Activated CD4-positive, alpha-beta T cell treated with anti-CD3 and anti-CD28 coated beads, Interleukin-2, amount 50 U/mL, for 24 hours (primary cell): ENCODE measurements around the gene TBPL2.
"Not testable (repeated sequence)": the region's sequence is repeated elsewhere in the genome, so short reads cannot be mapped to it uniquely, and the experiment has no call there.

Experiments
- DNase-seq, 2 donors: peaks; one replicate each; pipeline ENCODE4 v3.0.0-alpha.2; 2020; ENCODE audit warnings: low read depth in 1 of 2, low spot score in 1 of 2

The TBPL2 gene

DNA sequence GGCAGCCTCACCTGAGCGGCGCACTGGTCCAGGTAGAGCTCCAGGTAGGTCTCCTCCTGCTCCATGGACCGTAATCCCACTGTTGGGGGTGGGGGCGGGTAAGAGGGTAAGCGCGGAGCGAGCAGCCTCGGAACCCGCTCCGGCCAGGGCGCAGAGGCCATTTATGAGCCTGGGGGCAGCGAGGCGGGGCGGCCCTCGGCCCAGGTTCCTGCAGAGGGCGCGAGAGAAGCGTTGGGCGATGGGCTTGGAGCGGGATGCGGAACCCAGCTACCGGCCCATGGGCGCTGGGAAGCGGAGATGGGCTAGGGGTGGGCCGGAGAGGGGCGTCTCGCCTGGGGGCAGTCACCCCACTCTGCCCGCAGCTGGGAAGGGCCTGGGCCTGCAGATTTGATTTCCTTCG lies at the start of gene TBPL2:
Gene TBPL2, minus strand, starts transcription at position 232 of the 400 bp plus-strand sequence. Its CDS starts 167 bp downstream, at position 65.
- DNase-seq, result no peak

DNA sequence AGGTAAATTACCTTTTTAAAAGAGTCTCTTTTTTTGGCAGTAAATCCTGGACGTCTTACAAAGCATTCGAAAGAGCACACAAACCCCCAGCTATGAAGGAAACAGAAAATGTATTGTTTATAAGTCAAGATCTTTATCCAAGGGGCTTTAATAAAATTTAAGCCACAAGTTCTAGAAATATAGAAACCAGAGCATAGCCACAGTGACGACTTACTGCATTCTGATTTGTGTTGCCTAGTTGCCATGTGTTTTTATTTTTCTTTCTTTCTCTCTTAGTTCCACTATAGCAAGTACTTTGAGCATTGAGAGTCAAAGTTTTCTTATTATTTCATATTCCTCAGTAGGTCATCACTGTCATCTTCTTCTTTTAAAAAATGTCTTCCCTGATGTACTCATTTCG lies 47.8 kb upstream of the TBPL2 start:
- no peak for DNase-seq

DNA sequence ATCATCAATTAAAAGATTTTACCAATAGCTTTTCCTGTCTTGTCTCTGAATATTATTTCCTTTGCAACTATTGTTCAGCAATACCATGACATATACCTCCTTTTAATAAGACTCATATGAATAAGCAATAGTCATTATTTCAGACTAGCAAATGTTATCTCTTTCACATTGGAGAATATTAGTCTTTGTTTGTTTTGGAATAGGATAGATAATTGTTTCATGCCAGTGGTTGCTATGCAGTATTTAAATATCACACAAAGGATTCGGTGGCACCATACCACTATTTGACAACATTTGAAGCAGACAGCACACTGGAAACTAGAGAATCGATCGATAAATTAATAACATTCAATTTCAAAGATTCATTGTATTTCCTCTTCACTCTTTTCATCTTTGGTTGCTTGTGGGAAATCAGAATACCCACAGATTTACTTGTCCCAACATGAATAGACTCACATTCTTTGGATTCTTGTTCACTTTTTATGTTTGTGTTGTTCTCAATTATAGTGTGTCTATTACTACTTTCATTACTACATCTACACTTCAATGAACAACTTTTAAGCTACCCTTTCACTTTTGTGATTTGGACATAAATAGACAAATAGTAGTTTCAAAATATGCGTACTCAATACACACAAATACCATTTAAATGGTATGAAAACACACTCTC lies 42.7 kb upstream of the TBPL2 start:
- DNase-seq, result no peak

DNA sequence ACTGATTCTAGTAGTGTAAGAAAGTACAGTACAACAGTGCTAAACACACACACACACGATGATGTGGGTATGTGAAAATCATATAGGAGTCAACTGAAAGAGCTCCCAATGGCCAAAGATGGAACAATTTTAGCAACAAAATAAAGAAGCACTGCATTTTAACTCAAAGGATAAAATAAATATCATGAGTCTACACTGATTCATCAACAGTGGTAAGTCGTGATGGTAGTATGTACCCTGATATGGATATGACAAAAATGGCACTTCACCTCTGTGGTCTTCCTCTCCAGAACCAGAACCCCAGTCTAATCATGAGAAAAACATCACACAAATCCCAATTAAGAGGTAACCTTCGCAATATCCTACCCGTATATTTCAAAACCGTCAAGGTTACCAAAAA lies 41.4 kb upstream of the TBPL2 start:
- no peak for DNase-seq

GRCh38 chr14:55477680-55478079 lies 37.3 kb upstream of the TBPL2 start:
- no peak for DNase-seq

DNA sequence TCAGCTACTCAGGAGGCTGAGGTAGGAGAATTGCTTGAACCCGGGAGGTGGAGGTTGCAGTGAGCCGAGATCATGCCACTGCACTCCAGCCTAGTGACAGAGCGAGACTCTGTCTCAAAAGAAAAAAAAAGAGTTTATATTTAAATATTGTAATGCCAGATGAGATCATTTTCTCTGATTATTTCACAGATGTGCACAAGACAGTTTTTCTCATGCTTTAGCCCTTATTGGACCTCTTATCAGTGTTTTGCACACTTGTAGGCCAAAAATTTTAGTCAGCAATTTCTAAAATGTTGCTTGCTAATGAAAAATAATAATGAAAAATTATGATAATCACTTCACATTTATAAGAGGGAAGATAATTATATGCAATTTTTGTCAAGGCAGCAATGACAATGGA lies 36.0 kb upstream of the TBPL2 start:
- DNase-seq, result not testable (repeated sequence)

- DNase-seq, result no peak
These were observed 33.4 kb upstream of the TBPL2 start for GRCh38 chr14:55473786-55474185.

GRCh38 chr14:55470025-55470424 lies 29.6 kb upstream of the TBPL2 start:
- DNase-seq, result no peak

GRCh38 chr14:55467307-55467706 lies 26.9 kb upstream of the TBPL2 start:
- DNase-seq, result no peak

DNA sequence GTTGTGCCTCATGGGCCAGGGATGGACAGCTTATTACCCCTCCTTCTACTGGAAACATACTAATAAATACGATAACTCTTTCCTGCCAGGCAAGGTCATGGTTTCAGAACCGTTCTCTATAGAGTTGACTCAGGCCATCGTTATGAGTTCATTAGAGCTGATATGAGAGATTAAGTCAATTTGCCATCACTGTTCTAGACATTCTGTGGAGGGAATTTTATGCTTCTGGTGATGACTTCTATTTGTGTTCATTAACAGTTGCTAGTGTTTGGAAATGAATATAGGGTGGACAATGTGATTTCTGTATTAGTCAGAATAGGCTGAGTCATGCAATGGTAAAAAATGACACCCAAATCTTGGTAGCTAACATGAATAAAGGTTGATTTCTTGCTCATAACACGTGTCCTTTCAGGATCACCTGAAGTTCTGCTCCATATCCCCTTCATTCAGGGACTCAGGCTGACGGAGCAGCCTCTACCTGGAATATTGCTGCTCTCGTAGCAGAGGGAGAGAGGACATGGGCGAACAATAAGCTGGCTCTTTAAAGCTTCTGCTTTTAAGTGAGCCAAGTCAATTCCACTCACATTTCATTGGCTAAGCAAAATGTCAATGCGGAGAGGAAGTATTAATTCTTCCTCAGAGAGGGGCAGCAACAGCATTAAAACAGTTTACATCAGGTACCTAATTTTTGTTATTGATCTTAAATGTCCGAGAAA lies 18.5 kb upstream of the TBPL2 start:
- no peak for DNase-seq

- DNase-seq, result no peak
These were observed 17.1 kb upstream of the TBPL2 start for GRCh38 chr14:55457496-55457895.

- DNase-seq, result not testable (repeated sequence)
These were observed 16.0 kb upstream of the TBPL2 start for GRCh38 chr14:55456411-55456810.

- DNase-seq, result no peak
These were observed 14.0 kb upstream of the TBPL2 start for GRCh38 chr14:55454264-55455002.

DNA sequence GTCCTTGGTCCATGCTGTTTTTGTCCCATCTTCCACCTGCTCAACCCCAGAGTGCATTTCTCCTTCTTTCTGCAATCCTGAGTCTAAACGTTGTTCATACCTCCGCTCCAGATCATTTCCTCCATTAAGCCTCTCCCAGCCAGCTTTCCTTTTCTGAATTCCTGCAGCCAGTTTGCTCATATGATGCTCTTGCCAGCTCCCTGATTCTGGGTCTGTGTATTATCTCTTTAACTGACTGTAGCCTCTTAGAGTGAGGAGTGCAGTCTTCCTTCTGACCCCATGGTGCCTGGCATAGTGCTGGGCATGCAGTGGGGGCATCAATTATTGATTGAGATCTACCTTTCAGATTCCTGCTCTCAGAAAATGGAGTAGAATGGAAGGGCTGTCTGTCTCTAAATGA lies 11.5 kb upstream of the TBPL2 start:
- no peak for DNase-seq

DNA sequence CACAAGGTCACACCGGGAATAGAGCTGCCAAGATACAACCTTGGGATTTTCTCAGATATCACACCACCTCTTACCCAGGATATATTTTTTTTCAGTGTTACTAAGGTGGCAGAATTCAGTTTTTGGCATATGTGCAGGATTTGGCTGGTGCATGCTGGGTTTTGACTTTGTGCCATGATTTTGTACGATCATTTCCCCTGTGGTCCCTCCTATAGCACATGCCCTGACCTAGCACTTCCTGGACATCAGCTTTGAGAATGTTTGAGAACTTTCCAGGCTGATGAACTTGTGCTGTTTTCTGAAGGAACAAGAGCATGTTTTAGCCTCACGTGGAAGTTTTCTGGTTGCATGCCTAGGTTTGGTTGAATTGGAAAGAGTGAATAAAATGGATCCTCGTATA lies 11.0 kb upstream of the TBPL2 start:
- DNase-seq, result no peak

GRCh38 chr14:55450987-55451386 lies 10.6 kb upstream of the TBPL2 start:
- no peak for DNase-seq

DNA sequence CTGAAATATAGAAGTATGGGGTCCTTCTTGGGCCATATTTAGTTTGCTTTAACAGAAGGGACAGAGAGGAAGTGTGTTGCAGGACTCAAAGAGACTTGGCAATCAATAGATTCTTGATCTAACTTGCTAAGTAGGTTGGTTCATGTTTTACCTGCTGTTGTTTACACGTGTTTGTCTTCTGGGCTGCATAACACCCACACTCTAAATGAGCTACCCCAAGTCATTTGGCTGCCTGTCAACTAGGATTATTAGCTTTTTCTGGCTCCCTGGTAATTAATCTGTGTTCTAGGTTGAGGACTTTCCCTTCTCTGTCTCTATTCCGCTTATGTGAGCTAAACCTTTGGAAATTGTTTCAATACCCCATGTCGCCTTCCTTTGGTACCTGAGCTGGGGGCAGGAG lies 10.1 kb upstream of the TBPL2 start:
- no peak for DNase-seq

GRCh38 chr14:55450124-55450523 lies 9.7 kb upstream of the TBPL2 start:
- no peak for DNase-seq

DNA sequence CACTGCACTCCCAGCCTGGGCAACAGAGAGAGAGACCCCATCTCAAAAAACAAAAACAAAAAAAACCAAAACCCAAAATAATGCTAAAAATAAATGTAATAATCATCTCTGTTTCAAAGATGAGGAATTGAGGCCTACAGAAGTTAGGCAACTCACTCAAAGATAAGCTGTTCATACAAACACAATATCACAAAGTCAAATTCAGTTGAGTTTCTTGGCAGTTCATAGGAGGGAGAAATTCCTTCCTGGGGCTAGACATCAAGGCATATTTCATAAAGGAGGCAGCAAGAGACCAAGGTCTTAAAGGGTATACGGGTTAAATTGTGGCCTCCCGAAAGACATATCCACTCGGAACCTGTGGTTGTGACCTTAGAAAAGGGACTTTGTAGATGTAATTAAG lies 8.7 kb upstream of the TBPL2 start:
- DNase-seq, result no peak

GRCh38 chr14:55448141-55448614 lies 7.8 kb upstream of the TBPL2 start:
- DNase-seq, result no peak

- DNase-seq, result no peak
These were observed 6.4 kb upstream of the TBPL2 start for GRCh38 chr14:55446833-55447232.

DNA sequence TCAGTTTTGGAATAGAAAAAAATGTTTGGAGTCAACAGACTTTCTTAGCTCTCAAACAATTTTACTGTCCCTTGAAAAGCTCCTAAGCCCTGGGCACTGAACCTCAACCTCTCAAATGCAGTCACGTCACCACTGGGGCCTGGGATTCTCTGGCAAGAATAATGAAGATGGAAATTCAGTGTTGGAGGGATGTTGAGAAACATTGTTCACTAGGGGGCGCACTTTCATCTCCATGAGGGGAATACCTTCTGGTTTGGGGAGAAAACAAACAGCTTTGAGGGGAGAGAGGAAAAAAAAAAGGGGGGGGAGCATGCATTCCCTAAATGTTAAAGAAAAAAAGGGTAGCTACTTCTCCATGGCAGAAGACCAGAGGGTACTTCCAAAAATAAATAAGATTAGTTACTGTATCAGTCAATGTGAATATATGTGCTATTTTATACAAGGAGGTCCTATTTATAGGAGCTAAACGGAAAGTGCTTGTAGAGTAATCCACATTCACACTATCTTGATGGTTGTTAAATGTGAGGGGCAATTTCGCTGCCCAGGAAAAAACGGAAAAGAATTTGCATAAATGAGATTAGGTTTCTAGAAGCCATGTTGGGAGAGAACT lies 5.8 kb upstream of the TBPL2 start:
- peak; percentile 12 to 63 for DNase-seq
